ENCODE results near the gene PIGV.

Gene PIGV

DNA sequence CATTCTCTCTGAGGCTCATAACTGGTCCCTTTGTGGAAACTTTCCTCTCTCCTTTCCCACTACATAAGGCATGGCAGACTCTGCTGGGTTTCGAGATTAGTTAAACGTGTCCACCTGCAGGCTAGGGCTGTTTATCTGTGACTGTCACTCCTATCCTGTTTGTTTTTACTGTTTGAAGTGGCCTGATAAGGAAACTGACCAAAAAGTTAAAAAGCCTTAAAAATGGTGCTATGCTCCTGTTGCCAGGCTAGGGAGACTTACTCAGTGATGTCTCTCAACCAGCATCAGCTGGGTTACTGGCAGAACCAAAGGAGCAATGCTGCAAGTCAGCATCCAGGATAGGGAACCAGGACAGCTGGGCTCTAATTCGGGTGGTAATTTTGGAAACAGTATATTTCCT, 3.9 kb downstream of the PIGV start:
- peaks cover 29% of the 10 kb centered on the region for H3F3A ChIP-seq (ENCODE audit: insufficient read depth)
- H2AFZ ChIP-seq (ENCODE audit: low read depth, low read length, severe bottlenecking) = no peak overlapping the region
- H3K79me2 ChIP-seq (ENCODE audit: insufficient read depth, low read length) = no peaks in the 10 kb centered on the region; the same call in 1 of the 2 replicates
- no peak overlapping the region for H3K4me2 ChIP-seq (ENCODE audit: low read depth, low read length, poor library complexity, severe bottlenecking)
- no peaks in the 10 kb centered on the region for H3K9me3 ChIP-seq (ENCODE audit: insufficient read depth, low read length)
- no peaks in the 10 kb centered on the region for H3K27me3 ChIP-seq (ENCODE audit: low read length)
- no peaks in the 10 kb centered on the region for H3K36me3 ChIP-seq (ENCODE audit: low read length)
- no peaks in the 10 kb centered on the region for H4K20me1 ChIP-seq (ENCODE audit: low read depth, low read length)
- TF ChIP-seq, protein P1, sequence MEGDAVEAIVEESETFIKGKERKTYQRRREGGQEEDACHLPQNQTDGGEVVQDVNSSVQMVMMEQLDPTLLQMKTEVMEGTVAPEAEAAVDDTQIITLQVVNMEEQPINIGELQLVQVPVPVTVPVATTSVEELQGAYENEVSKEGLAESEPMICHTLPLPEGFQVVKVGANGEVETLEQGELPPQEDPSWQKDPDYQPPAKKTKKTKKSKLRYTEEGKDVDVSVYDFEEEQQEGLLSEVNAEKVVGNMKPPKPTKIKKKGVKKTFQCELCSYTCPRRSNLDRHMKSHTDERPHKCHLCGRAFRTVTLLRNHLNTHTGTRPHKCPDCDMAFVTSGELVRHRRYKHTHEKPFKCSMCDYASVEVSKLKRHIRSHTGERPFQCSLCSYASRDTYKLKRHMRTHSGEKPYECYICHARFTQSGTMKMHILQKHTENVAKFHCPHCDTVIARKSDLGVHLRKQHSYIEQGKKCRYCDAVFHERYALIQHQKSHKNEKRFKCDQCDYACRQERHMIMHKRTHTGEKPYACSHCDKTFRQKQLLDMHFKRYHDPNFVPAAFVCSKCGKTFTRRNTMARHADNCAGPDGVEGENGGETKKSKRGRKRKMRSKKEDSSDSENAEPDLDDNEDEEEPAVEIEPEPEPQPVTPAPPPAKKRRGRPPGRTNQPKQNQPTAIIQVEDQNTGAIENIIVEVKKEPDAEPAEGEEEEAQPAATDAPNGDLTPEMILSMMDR (IDR thresholded peaks at IDR 0.05; ENCODE audit: insufficient read depth, low read length, poor library complexity, severe bottlenecking) = no peak
- TF ChIP-seq EZH2phosphoT487 (conservative IDR thresholded peaks at IDR 0.05; ENCODE audit: low read length) = no peak
- H3K9me2 ChIP-seq (replicated peaks; ENCODE audit: insufficient read depth, low read length) = no peaks in the 10 kb centered on the region
- no peak overlapping the region for H3K9ac ChIP-seq (ENCODE audit: low read length)
- H3K4me3 ChIP-seq (ENCODE audit: insufficient read depth, low read length, poor library complexity, severe bottlenecking) = no peak overlapping the region
- no peak overlapping the region for H3K27ac ChIP-seq (ENCODE audit: low read depth, low read length)

DNA sequence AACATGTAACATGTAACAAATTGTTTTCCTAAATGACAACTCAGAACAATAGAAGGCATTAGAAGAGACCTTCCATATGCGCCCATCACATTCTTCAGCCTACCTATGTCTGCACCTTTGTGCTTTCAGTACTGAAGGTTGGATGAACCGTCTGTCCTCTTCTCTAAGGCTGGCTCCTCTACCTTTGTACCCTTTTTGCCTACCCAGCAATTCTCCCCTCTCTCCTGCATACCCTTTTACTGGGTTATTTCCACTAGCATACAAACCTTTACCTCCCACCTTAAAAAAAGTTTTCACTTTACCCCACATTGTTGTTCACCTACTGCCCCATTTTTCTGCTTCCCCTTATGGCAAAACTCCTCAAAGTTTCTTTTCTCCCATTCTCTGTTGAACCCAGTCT, 5.2 kb downstream of the PIGV start:
- no peak overlapping the region for H3K27ac ChIP-seq (ENCODE audit: low read depth, low read length)
- H3K4me2 ChIP-seq (ENCODE audit: low read depth, low read length, poor library complexity, severe bottlenecking) = no peak overlapping the region
- H3K79me2 ChIP-seq (ENCODE audit: insufficient read depth, low read length) = no peaks in the 10 kb centered on the region; the same call in 1 of the 2 replicates
- peaks cover 19% of the 10 kb centered on the region for H3F3A ChIP-seq (ENCODE audit: insufficient read depth)
- H2AFZ ChIP-seq (ENCODE audit: low read depth, low read length, severe bottlenecking) = no peak overlapping the region
- no peaks in the 10 kb centered on the region for H4K20me1 ChIP-seq (ENCODE audit: low read depth, low read length)
- H3K36me3 ChIP-seq (ENCODE audit: low read length) = no peaks in the 10 kb centered on the region
- no peaks in the 10 kb centered on the region for H3K9me3 ChIP-seq (ENCODE audit: insufficient read depth, low read length)
- H3K27me3 ChIP-seq (ENCODE audit: low read length) = no peaks in the 10 kb centered on the region
- H3K9me2 ChIP-seq (replicated peaks; ENCODE audit: insufficient read depth, low read length) = no peaks in the 10 kb centered on the region
- TF ChIP-seq EZH2phosphoT487 (conservative IDR thresholded peaks at IDR 0.05; ENCODE audit: low read length) = no peak
- TF ChIP-seq, protein P1 (IDR thresholded peaks at IDR 0.05; ENCODE audit: insufficient read depth, low read length, poor library complexity, severe bottlenecking) = no peak
- no peak overlapping the region for H3K9ac ChIP-seq (ENCODE audit: low read length)
- no peak overlapping the region for H3K4me3 ChIP-seq (ENCODE audit: insufficient read depth, low read length, poor library complexity, severe bottlenecking)

DNA sequence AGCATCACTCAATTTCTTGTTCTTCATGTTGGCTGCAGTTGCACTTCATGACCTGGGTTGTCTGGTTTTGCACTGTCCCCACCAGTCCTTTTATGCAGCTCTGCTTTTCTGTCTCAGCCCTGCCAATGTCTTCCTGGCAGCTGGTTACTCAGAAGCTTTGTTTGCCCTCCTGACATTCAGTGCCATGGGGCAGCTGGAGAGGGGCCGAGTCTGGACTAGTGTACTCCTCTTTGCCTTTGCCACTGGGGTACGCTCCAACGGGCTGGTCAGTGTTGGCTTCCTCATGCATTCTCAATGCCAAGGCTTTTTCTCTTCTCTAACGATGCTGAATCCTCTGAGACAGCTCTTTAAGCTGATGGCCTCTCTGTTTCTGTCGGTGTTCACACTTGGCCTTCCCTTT, 6.6 kb downstream of the PIGV start:
- H3K79me2 ChIP-seq (ENCODE audit: insufficient read depth, low read length) = no peaks in the 10 kb centered on the region
- no peak overlapping the region for H3K4me2 ChIP-seq (ENCODE audit: low read depth, low read length, poor library complexity, severe bottlenecking)
- no peaks in the 10 kb centered on the region for H4K20me1 ChIP-seq (ENCODE audit: low read depth, low read length)
- no peaks in the 10 kb centered on the region for H3K36me3 ChIP-seq (ENCODE audit: low read length)
- no peaks in the 10 kb centered on the region for H3K27me3 ChIP-seq (ENCODE audit: low read length)
- no peak overlapping the region for H3K27ac ChIP-seq (ENCODE audit: low read depth, low read length)
- no peak overlapping the region for H3K4me3 ChIP-seq (ENCODE audit: insufficient read depth, low read length, poor library complexity, severe bottlenecking)
- no peak overlapping the region for H3K9ac ChIP-seq (ENCODE audit: low read length)
- H2AFZ ChIP-seq (ENCODE audit: low read depth, low read length, severe bottlenecking) = no peak overlapping the region
- H3F3A ChIP-seq (ENCODE audit: insufficient read depth) = peaks cover 7% of the 10 kb centered on the region; the same call in 1 of the 2 replicates
- no peaks in the 10 kb centered on the region for H3K9me3 ChIP-seq (ENCODE audit: insufficient read depth, low read length)
- H3K9me2 ChIP-seq (replicated peaks; ENCODE audit: insufficient read depth, low read length) = no peaks in the 10 kb centered on the region
- TF ChIP-seq, protein P1 (IDR thresholded peaks at IDR 0.05; ENCODE audit: insufficient read depth, low read length, poor library complexity, severe bottlenecking) = no peak
- no peak for TF ChIP-seq EZH2phosphoT487 (conservative IDR thresholded peaks at IDR 0.05; ENCODE audit: low read length)
